ENCODE data around the gene GATAD2A. TPM values are rescaled to one million over a fixed set of nuclear protein-coding genes. Genes with fewer than 3 reads are reported as not detected.

The GATAD2A gene
- total and polyA plus RNA-seq, 9 of the 15 experiments (the other 6 are each of a cell fraction or from before 2014, with no cell fraction given) = 2.4 to 226 (median 44.2) TPM

DNA sequence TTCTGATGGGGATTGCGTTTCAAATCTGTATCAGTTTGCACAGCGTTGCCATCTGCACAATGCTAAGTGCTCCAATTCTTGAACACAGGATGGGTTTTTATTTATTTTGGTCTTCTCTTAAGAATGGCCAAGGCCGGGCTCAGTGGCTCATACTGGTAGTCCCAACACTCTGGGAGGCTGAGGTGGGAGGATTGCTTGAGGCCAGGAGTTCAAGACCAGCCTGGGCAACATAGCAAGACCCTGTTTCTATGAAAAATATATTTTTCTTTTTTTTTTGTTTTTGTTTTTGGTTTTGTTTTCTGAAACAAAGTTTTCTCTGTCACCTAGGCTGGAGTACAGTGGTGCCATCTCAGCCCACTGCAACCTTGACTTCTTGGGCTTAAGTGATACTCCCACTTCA lies 117.7 kb downstream of the GATAD2A start:
- Histone ChIP-seq H3K4me2 (ENCODE audit: insufficient read depth, low read length) (no peak overlapping the region), H3K27ac (ENCODE audit: extremely low read depth, low read depth, low read length) (no peak overlapping the region), H3K9me1 (ENCODE audit: control insufficient read depth, insufficient read depth, low read length) (peaks cover 5% of the 10 kb centered on the region), H3K4me1 (replicated peaks in 1 of 2; ENCODE audit: control insufficient read depth in 2 of 2, insufficient read depth in 2 of 2, low read length in 2 of 2) (peaks cover 0 to 33% of the 10 kb centered on the region in 2 experiments; a peak in 3 of 5 replicates), H3K9ac (ENCODE audit: insufficient read depth in 1 of 2, low read depth in 2 of 2, low read length in 2 of 2) (no peak overlapping the region), H3K9me3 (replicated peaks; ENCODE audit: control insufficient read depth, insufficient read depth, low read depth, low read length) (no peaks in the 10 kb centered on the region), H3K79me2 (ENCODE audit: control insufficient read depth, insufficient read depth, low read length) (peaks cover 68% of the 10 kb centered on the region), H3K4me3 (no peak overlapping the region), H4K20me1 (replicated peaks; ENCODE audit: control insufficient read depth, insufficient read depth, low read length) (peaks cover 6% of the 10 kb centered on the region; the same call in 1 of the 2 replicates), H3K36me3 (ENCODE audit: control insufficient read depth, insufficient read depth, low read length) (peaks cover 76% of the 10 kb centered on the region), H2AFZ (ENCODE audit: low read depth, low read length) (no peak overlapping the region), H3K27me3 (ENCODE audit: control insufficient read depth in 2 of 2, insufficient read depth in 2 of 2, low read length in 2 of 2) (no peaks in the 10 kb centered on the region)
- ChIA-PET CTCF (ENCODE audit: low intra/inter-chr PET ratio) (no interaction called here), POLR2A (interaction anchor here (0.7 kb wide), 1 partner anchor 17 kb away, joined by 3 read pairs; no protein-coding TSS in a partner anchor)
- BruUV-seq (replicated peaks) = no TSS peak
- FAIRE-seq = no peak
- in situ Hi-C loops (cut with MboI) (no loop called here), intact Hi-C loops (cut with micrococcal nuclease) (no loop called here)
- peak; percentile 43; the same call in 1 of the 2 replicates for TF ChIP-seq ZNF121 (CRISPR knock-in tag; conservative IDR thresholded peaks at IDR 0.05)
- no peak for TF ChIP-seq KLF16 (IDR thresholded peaks at IDR 0.05)
- TF ChIP-seq, protein P1, sequence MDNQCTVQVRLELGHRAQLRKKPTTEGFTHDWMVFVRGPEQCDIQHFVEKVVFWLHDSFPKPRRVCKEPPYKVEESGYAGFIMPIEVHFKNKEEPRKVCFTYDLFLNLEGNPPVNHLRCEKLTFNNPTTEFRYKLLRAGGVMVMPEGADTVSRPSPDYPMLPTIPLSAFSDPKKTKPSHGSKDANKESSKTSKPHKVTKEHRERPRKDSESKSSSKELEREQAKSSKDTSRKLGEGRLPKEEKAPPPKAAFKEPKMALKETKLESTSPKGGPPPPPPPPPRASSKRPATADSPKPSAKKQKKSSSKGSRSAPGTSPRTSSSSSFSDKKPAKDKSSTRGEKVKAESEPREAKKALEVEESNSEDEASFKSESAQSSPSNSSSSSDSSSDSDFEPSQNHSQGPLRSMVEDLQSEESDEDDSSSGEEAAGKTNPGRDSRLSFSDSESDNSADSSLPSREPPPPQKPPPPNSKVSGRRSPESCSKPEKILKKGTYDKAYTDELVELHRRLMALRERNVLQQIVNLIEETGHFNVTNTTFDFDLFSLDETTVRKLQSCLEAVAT (IDR thresholded peaks at IDR 0.05) = no peak
- no peak for TF ChIP-seq ATF7 (IDR thresholded peaks at IDR 0.05)
- 91% methylated on average over 3 of the region's 3 CpGs for WGBS (ENCODE audit: insufficient coverage, low coverage, missing lambda C conversion rate)
- ATAC-seq = no peak
- DNase-seq (ENCODE audit: extremely low read depth in 1 of 4, low spot score in 3 of 4) = no peak

DNA sequence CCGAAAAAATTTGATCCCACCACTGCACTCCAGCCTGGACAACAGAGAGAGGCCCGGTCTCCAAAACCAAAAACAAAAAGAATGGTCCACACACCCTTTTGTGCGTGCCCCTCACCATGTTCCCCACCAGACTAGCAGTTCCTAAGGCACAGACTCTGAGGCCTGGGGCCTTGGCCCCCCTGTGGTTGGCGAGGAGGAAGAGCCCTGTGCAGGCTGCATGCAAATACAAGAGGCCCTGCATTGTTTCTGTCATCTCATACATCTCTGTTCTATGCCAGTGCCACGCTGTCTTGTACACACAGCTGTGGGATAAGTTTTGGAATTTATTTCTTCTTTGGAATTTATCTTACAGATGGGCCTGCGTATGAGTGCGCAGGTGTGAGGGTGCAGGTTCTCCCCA lies 118.6 kb downstream of the GATAD2A start:
- FAIRE-seq (no peak), DNase-seq (ENCODE audit: extremely low read depth in 1 of 4, low spot score in 3 of 4) (no peak), ATAC-seq (no peak)
- no peak for TF ChIP-seq CAMTA2 (CRISPR knock-in tag; conservative IDR thresholded peaks at IDR 0.05)
- TF ChIP-seq SMARCB1 (IDR thresholded peaks at IDR 0.05; ENCODE audit: insufficient read length, low read depth) = no peak
- TF ChIP-seq XRCC3 (IDR thresholded peaks at IDR 0.05) = no peak
- TF ChIP-seq SMARCE1 (IDR thresholded peaks at IDR 0.05) = no peak
- no peak for TF ChIP-seq ILK (tag; IDR thresholded peaks at IDR 0.05; ENCODE audit: borderline replicate concordance, low read depth)
- no peak for TF ChIP-seq ZC3H8 (IDR thresholded peaks at IDR 0.05)
- no peak for TF ChIP-seq ATF7 (IDR thresholded peaks at IDR 0.05)
- TF ChIP-seq HDAC3 (IDR thresholded peaks at IDR 0.05; ENCODE audit: borderline replicate concordance, partially characterized antibody) = no peak
- TF ChIP-seq DDX20 (tag; IDR thresholded peaks at IDR 0.05; ENCODE audit: low read depth) = no peak
- TF ChIP-seq, protein P2, sequence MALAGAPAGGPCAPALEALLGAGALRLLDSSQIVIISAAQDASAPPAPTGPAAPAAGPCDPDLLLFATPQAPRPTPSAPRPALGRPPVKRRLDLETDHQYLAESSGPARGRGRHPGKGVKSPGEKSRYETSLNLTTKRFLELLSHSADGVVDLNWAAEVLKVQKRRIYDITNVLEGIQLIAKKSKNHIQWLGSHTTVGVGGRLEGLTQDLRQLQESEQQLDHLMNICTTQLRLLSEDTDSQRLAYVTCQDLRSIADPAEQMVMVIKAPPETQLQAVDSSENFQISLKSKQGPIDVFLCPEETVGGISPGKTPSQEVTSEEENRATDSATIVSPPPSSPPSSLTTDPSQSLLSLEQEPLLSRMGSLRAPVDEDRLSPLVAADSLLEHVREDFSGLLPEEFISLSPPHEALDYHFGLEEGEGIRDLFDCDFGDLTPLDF (CRISPR knock-in tag; IDR thresholded peaks at IDR 0.05) = no peak
- no peak for TF ChIP-seq EZH2 (IDR thresholded peaks at IDR 0.05; ENCODE audit: borderline replicate concordance, low read depth, low read length)
- no peak for TF ChIP-seq STAG1 (CRISPR knock-in tag; IDR thresholded peaks at IDR 0.05; ENCODE audit: borderline replicate concordance)
- Histone ChIP-seq H3K9me1 (ENCODE audit: control insufficient read depth, insufficient read depth, low read length) (peaks cover 5% of the 10 kb centered on the region), H3K4me3 (no peak overlapping the region), H3K9ac (ENCODE audit: insufficient read depth in 1 of 2, low read depth in 2 of 2, low read length in 2 of 2) (no peak overlapping the region), H3K4me2 (ENCODE audit: insufficient read depth, low read length) (no peak overlapping the region), H2AFZ (ENCODE audit: low read depth, low read length) (no peak overlapping the region), H3K27me3 (ENCODE audit: control insufficient read depth in 2 of 2, insufficient read depth in 2 of 2, low read length in 2 of 2) (no peaks in the 10 kb centered on the region), H3K27ac (ENCODE audit: extremely low read depth, low read depth, low read length) (no peak overlapping the region), H3K4me1 (replicated peaks in 1 of 2; ENCODE audit: control insufficient read depth in 2 of 2, insufficient read depth in 2 of 2, low read length in 2 of 2) (peaks cover 0 to 31% of the 10 kb centered on the region in 2 experiments; a peak in 3 of 5 replicates), H3K9me3 (replicated peaks; ENCODE audit: control insufficient read depth, insufficient read depth, low read depth, low read length) (no peaks in the 10 kb centered on the region), H4K20me1 (replicated peaks; ENCODE audit: control insufficient read depth, insufficient read depth, low read length) (peaks cover 6% of the 10 kb centered on the region; the same call in 1 of the 2 replicates), H3K36me3 (ENCODE audit: control insufficient read depth, insufficient read depth, low read length) (peaks cover 81% of the 10 kb centered on the region), H3K79me2 (ENCODE audit: control insufficient read depth, insufficient read depth, low read length) (peaks cover 61% of the 10 kb centered on the region)
- intact Hi-C loops (cut with micrococcal nuclease) (no loop called here), in situ Hi-C loops (cut with MboI) (no loop called here)
- ChIA-PET CTCF (ENCODE audit: low intra/inter-chr PET ratio) (no interaction called here), POLR2A (no interaction called here)
- 95% methylated on average over 7 of the region's 7 CpGs for WGBS (ENCODE audit: insufficient coverage, low coverage, missing lambda C conversion rate)
- BruUV-seq (replicated peaks) = no TSS peak
